HG02798 (cell line): Measurements from ENCODE around the gene EIF1B.
A peak's percentile ranks its signal among the peaks of the same experiment; 100 is the strongest.
"Not testable (repeated sequence)": the region's sequence is repeated elsewhere in the genome, so short reads cannot be mapped to it uniquely, and the experiment has no call there.

ENCODE experiments used
- ATAC-seq: cut with Tn5 transposase; IDR thresholded peaks from one replicate; pipeline ENCODE4 v1.9.1; 2021; ENCODE audit warnings: mild to moderate bottlenecking; ENCODE audit not compliant: unreplicated experiment, poor library complexity

EIF1B gene

GRCh38 chr3:40309418-40309924, at the start of gene EIF1B:
TSS of gene EIF1B (plus strand) at chr3:40309707. CDS start at chr3:40309942, 235 bp downstream.
- ATAC-seq = peak; percentile 90

GRCh38 chr3:40262331-40262730, 47.2 kb upstream of the EIF1B start:
- no peak for ATAC-seq

- no peak for ATAC-seq
Observed at GRCh38 chr3:40264451-40264850, 45.1 kb upstream of the EIF1B start.

- ATAC-seq = no peak
Observed at GRCh38 chr3:40265181-40265580, 44.3 kb upstream of the EIF1B start.

- no peak for ATAC-seq
Observed at GRCh38 chr3:40267937-40268724, 41.4 kb upstream of the EIF1B start.

- no peak for ATAC-seq
Observed at GRCh38 chr3:40268802-40269524, 40.5 kb upstream of the EIF1B start.

GRCh38 chr3:40278791-40279190, 30.7 kb upstream of the EIF1B start:
- ATAC-seq = no peak

GRCh38 chr3:40281995-40282394, 27.5 kb upstream of the EIF1B start:
- ATAC-seq = no peak

GRCh38 chr3:40283057-40283456, 26.4 kb upstream of the EIF1B start:
- ATAC-seq = not testable (repeated sequence)

- no peak for ATAC-seq
Observed at GRCh38 chr3:40287248-40287647, 22.3 kb upstream of the EIF1B start.

GRCh38 chr3:40290396-40290795, 19.1 kb upstream of the EIF1B start:
- ATAC-seq = no peak

- no peak for ATAC-seq
Observed at GRCh38 chr3:40291471-40291870, 18.0 kb upstream of the EIF1B start.

- ATAC-seq = no peak
Observed at GRCh38 chr3:40292637-40293349, 16.7 kb upstream of the EIF1B start.

- ATAC-seq = no peak
Observed at GRCh38 chr3:40294434-40294833, 15.1 kb upstream of the EIF1B start.

GRCh38 chr3:40298075-40298474, 11.4 kb upstream of the EIF1B start:
- ATAC-seq = no peak

GRCh38 chr3:40299130-40299720, 10.3 kb upstream of the EIF1B start:
- no peak for ATAC-seq

GRCh38 chr3:40299721-40300335, 9.7 kb upstream of the EIF1B start:
- no peak for ATAC-seq

GRCh38 chr3:40302784-40303183, 6.7 kb upstream of the EIF1B start:
- ATAC-seq = no peak

- ATAC-seq = no peak
Observed at GRCh38 chr3:40304352-40304751, 5.2 kb upstream of the EIF1B start.

- ATAC-seq = no peak
Observed at GRCh38 chr3:40306336-40306735, 3.2 kb upstream of the EIF1B start.
